ENCODE measurements around the gene SFMBT2. TPM values are rescaled to one million over a fixed set of nuclear protein-coding genes. Genes with fewer than 3 reads are reported as not detected.

The SFMBT2 gene
- total RNA-seq (2014; rRNA removed; shearing (Covaris generic)), result 0.03 TPM in 1 of 2 replicates, not detected in the other

DNA sequence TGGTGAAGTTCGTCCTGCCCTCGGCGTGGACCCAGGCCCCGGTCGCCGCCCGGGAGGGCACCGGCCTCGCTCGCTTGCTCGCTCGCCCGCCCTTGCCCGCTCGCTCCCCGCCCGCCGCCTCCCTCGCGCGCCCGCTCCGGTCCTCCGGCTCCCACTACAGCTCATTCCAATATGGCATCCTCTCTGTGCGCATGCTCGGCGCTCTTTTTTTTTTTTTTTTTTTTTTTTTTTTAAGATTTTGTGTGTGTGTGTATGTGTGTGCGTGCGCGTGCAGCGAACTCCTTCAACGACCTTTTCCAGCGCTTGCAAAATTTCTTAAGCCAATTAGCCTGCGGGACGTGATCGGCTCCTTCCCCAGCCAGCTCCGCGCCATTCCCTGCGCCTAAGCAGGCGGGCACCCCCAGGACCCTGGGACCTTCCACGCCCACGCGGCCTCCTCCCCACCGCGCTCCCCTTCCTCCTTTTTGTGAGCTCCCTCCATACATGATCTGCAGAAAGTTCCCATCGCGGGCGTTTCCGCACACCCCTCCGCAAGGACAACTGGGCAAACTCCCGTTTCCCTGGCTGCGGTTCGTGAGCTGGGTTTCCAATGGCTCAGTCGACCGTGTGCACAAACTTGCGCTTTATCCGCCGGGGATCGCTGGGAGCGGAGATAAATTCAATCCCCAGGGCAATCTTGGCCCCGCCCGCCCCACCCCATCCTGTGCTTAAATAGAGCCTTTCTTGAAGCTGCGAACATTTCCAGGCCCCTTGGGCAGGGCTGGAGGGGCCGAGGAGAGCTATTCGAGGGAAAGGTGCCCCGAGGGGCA lies at the start of gene SFMBT2:
SFMBT2 (minus strand) TSS at position 173 of the 809 bp plus-strand sequence. CDS start 29,136 bp downstream, outside the sequence.
- no peak for DNase-seq (ENCODE audit: low spot score)

DNA sequence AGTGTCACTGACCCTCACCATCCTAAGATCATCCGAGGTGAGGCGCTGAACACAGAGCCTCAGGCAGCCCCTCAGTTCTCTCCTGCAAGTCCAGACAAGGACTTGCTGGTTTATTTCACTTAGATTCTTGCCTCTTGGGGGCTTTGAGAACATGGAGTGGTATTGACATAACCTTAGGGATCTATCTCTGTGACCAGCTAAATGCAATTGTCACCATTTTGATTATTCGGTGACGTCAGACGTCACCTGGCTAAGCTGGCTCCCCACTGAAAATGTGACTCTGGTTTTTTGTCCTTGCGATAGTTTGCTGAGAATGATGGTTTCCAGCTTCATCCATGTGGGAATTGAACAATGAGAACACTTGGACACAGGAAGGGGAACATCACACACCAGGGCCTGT lies 49.2 kb upstream of the SFMBT2 start:
- DNase-seq (ENCODE audit: low spot score), result no peak

DNA sequence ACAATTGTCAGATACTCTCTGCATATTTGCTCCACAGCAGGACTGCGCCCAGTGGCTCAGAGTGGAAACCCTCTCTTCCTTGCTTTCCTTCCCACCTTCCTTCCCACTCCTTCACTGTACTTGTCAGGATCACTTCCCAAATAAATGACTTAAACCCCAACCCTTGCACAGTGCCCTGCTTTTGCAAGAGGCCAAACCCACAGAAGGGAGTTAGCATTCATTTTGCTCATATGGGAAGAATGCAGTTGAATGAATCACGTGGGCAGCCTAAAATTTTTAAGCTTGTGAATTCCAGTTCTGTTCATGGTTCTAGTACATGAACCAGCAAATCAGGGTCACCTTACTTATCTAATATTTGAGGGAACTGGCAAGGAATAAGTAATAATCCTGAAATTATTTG lies 47.7 kb upstream of the SFMBT2 start:
- no peak for DNase-seq (ENCODE audit: low spot score)

DNA sequence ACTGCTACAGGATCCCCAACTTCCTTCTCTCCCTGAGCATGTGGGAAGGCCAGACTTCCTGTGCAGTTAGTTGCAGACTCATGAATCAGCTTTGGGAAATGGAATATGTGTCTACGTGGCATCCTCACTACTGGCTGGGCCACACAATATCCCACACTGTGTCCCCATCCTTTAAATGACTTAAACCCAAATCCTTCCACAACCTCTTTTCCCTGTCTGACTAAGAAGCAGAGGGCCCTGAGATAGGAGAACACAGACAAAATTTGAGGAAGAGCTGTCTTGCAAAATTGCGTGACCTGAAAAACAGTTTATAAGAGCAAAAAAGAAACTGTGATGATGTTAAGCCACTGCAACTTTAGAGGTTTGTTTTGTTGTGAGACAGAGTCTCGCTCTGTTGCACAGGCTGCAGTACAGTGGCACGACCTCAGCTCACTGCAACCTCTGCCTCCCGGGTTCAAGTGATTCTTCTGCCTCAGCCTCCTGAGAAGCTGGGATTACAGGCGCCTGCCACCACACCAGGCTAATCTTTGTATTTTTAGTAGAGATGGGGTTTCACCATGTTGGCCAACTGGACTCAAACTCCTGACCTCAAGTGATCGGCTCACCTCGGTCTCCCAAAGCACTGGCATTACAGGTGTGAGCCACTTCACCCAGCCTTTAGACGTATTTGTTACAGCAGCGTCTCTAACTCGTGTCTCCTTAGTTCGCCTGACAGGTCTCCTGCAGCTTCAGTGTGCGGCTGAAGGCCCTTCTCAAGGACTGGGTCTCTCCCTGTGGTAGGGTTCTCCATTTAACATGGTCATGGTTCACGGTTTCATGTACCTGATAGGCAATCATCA lies 46.9 kb upstream of the SFMBT2 start:
- DNase-seq (ENCODE audit: low spot score), result no peak

DNA sequence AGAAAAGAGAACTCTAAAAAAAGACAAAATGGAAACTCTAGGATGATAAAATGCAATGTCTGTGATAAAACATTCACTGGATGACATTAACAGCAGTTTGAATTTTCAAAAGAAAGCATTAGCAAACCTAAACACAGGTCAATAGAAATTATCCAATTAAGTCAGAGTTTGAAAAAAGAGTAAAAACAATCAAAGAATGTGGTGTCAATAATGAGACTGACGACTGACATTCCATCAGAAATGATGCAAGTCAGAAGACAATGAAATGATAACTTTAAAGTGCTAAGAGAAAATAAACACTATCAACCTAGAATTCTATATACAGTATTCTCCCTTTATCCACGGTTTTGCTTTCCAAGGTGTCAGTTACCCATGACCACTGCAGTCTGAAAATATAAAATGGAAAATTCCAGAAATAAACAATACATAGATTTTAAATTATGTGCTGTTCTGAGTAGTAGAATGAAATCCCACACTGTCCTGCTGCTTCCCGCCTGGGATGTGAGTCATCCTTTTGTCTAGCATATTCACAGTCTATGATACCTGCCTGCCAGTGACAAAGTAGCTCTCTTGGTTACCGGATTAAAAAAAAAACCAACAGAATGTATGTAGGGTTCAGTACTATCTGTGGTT lies 38.3 kb upstream of the SFMBT2 start:
- no peak for DNase-seq (ENCODE audit: low spot score)

DNA sequence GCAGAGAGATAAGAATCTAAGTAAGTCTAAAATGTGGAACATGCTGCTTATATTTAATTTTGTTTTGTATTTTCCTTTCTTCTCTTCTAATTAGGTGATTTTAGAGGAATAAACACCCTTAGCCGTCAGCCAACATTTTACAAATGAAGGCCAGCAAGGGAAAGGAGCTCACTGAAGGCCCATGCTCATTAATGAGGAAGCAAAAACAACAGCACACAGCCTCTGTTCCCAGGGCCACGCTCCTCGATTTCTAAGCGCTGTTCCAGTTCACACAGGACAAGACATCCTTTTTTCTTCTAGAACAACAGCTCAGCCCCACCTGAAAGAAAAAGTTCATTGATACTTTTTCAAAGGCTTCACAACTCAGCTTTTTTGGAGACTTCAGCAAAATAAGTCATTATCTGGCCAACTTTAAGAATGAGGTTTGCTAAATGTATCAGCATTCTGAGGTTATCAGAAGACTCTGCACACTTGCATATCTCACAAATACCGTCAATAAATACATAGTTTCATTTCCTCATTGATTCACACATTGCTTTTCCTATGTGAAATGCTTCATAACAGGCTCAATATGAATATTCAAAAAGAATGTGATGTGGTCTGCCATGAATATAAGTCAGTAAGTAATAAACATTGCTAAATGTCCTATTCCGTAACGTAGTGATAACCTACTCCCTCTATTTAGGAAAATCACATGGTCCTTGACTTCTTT lies 34.8 kb upstream of the SFMBT2 start:
- no peak for DNase-seq (ENCODE audit: low spot score)

DNA sequence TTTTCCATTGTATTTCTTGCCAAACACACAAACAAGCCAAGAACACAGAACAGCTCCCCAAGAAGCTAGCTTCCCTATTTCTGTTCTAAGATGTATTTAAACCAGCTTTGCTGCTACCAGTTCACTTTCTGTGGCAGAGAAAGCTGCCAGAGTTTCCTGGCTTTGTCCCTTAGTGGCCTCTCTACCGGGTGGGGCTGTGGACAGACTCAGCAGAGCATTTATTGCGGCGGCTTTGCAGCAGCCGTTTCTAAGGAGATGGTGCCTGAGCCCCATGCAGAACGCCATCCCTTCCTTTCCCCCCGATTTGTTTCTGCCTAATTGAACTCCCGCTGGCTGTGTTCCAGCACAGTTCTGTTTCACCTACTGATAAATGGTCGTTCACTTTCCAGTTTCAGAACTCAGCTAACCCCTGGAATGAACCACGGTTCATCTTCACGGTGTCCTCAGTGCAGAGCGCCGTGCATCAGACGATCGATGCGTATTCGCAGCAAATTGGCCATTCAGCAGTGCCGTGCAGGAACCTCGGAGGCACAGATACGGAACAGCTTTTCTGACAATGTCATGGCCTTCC lies 33.8 kb upstream of the SFMBT2 start:
- no peak for DNase-seq (ENCODE audit: low spot score)

DNA sequence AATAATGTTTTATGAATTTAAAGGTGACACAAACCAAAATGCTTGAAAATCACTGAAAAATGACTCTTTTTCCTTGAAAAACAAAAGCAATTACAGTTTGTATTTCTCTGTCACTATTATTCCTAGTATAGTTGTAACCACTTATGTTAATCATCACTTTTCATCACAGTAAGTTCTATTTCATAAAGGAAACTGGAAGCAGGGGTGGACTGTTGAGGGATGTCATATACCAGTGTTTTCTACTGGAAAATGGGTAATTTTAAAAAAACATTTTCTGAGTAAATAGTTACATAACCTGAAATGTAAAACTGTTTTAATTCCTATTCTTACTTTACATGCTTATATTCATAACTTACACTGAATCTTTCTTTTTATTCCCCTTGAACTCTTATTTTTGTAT lies 32.2 kb upstream of the SFMBT2 start:
- no peak for DNase-seq (ENCODE audit: low spot score)

DNA sequence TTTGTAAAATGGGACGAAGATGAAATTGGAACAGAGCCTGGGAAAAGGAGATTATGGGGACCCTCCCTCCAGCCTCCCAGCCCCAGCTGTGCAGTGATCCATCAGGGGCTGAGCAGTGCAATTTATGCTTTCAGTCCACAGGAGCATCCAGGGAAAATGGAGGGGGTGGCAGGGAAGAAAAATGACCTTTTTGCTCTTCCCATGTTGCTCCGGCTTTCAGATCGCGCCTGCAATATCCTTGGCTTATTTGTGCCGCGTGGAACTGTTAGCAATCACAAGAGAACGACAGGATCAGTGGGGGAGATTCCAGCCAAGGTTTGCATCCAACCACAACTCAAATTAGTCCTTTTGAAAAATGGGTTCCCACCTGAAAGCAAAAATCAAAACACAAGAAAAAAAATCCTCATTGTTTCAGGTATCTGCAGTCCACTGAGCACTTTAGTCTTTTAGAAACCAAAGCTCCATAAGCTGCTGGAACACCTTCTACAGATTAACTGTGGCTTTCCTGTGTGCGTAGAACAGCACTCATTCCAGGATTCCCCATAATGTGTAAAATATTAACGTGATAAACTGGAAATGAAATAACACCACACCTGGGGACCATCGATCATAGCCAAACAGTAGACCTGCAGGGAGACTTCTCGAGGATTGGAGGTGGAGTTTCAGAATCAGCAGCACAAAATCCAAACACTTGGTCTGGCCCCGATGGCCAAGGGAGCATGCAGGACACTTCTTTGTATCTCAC lies 30.7 kb upstream of the SFMBT2 start:
- DNase-seq (ENCODE audit: low spot score), result no peak

DNA sequence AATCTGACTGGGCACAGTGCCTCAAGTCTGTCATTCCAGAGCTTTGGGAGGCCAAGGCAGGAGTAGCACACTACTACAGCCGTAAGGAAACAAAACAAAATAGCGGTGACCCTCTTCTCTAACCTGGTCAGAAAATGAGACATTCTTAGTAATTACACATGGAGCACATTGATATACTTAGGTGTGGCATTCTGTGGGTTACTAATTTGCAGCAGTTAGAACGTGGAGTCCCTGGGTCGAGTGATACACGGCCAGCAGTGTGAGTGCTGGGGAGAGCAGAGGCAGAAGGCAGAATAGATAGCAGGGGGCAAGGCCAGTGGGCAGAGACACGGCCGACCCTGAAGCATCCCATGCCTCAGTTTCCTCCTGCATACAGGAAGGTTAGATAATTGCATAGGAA lies 28.9 kb upstream of the SFMBT2 start:
- DNase-seq (ENCODE audit: low spot score), result no peak

DNA sequence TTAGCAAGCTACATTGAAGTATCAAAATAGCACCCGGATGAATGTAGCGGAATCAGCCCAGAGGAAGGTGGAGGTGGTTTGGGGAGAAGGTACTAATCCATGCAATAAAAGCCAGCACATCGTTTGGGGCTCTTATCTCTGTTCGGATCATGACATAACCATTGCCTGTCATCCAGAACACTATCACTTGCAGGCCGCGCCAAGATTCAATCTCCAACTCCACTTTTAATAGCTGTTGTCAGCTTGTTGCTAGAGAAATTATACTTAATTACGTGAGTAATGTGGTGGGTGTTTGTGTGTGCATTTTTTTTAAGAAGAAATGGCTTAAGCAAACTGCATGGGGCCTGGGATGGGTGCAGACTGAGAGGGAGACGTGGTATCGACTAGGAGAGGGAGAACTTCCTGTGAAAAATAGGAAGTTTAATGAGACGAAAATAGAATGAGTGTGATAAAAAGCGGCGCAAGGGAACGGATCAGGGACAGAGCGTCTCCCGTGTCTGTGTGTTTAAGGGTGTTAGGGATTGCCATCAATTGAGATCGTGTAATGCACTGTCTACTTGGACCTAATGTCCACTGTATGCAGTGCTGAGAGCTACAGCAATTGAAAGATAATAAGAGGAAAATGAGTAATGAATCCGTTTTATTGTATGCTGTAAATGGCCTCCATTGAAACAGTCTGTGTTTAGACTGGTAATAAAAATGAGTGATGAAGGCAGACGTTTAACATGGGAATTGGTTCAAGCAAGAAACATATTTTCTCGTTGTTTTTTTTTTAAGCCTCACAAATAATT lies 27.6 kb upstream of the SFMBT2 start:
- no peak for DNase-seq (ENCODE audit: low spot score)

DNA sequence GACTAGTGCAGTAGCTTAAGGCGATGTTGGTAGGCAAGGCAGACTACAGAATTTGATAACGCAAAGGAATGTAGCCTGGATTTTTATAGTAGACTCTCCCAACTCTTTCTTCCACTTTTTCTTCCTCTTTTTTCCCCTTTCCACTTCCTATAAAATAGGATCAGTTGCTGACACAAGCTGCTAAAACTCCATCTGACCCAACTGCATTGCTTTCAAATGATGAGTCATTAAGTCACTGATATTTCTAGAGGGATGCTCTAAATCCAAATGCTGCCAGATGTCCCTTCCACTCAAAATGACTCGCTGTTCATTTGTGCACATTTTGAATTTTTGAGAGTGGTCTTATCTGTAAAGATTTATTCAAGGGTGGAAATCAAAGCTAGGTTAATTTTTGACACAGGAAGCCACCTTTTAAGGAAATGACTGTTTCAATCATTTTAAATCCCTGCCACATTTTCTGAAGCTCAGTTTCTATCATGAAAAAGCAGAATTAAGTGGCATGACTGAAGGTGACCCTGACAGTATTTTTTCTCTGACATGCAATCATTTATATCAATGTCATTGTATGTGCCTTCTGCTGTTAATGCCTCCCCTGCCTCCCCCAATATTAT lies 25.8 kb upstream of the SFMBT2 start:
- DNase-seq (ENCODE audit: low spot score), result no peak

DNA sequence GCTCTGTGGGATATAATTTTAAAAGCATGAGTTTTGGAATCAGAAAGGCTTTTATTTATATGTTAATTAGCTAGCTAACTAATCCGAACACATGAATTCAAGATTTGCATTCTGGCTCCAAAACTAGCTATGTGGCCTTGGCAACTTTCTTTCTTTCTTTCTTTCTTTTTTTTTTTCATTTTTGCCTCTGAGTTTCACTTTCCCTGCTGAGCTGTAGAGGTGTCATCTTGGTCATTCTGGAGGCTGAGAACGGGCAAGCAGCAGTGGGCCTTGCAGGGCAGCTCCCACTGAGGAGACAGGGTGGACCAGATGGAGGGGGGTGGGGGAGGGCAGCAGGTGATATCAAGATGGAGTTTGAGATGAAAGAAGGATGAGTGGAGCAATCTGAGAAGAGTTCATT lies 24.8 kb upstream of the SFMBT2 start:
- no peak for DNase-seq (ENCODE audit: low spot score)

DNA sequence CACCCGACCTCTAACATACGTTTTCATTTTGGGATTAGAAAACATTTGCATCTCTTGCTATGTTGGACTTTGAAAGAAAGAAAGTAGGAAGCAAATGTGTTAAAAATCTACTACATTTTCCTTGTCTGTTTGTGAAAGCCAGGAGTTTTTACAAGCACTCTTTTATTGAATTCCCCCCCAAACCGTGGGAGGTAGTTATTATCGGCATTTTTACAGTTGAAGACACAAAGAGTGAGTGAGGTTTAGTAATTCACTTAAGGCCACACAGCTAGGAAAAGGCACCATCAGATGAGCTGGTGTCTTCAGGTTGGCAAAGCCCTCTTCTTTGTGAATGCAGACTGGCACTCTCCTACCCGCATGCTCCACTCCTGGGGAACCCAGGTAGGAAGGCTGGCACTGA lies 23.5 kb upstream of the SFMBT2 start:
- no peak for DNase-seq (ENCODE audit: low spot score)

DNA sequence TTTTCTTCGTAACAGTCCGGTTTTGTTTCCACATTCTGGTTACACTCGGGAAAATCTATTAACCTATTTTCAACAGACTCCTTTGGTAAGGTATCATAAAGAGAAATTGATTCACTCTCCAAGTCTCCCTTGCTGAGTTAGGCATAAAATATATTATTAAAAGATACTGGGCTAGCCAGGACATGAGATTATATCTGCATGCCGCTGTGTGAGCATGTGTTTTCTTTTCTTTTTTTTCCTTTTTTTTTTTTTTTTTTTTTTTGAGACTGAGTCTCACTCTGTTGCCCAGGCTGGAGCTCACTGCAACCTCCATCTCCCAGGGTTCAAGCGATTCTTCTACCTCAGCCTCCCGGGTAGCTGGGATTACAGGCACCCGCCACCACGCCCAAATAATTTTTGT lies 23.0 kb upstream of the SFMBT2 start:
- DNase-seq (ENCODE audit: low spot score), result no peak

DNA sequence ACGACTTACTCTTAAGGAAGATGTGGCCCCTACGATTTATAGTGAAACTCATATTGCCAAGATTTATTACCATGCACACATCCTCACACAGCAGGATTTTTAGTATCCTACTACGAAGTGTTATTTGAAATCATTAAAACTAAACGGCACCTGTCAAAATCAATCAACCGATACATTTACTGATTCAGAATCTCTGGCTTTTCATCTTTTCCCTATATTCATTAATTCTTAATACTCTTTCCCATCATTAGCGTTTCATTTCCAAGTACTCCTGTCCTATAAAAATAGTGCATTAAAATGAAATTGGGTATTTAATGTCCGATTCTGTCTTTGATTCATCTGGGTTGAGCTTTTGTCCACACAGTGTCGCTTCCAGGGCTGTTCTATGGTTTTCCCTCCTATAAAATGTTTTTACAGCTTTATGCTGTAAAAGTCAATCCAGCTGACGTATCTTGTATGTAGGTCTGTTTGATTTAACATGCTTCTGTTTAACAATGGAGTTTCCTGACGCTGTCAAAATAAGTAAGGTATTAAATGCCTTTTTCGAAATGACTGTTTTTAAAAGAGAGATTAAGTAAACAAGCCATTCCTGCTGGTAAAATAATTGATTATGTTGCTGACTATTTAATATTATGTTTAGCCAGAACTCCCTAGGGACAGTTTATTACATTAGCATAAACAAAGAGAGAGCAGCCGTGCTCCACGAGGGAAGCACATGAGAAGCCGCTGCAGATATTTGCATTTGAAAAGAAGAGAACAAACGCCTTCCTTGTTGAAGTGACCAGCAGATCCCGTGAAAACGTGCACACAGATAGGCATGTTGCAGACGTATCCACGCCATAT lies 22.3 kb upstream of the SFMBT2 start:
- no peak for DNase-seq (ENCODE audit: low spot score)

DNA sequence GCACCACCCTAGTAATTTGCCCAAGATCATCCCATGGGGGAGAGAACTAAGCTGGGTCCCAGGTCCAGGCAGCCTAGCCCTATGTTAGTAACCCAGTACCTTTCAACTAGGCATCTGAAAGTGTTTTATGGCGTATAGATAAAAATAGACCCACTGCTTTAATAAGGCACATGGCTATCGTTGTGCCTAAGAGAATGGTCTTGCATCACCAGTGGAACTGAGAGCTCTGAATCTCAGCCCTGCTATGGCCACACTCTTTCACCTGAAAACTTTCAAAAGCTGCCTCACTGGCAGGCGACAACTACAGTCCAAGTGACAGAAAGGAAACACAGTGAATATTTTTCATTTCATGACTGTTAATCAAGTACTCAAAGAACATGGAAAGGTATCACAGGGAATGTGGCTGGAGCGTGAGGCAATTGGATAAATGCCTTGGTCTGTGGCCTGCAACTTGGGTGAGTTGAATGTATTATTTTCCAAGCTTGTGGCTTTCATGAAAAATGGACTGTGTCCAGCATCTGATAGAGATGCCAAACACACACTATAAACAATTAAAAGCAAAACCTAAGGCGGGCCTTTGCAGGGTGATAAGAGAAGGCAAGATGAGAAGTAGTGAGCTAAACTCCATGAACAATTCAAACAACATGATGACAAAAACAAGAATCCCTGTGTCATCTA lies 18.0 kb upstream of the SFMBT2 start:
- DNase-seq (ENCODE audit: low spot score), result no peak

DNA sequence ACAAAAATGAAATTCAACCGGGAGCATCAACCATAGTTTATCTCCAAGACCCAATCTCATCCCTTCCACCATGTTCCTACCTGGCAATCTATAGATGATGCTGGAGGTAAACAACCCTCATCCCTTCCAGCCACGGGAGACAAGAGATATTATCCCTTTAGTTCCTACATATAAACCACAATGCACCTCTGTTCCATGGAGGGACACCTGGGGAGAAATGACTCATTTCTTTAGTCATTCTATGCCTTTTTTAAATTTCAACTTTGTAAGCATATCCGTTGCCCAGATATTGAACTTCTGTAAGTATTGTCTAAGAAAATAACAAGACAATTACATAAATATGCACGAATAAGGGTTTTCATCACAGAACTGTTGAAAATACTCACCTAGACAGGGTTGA lies 15.5 kb upstream of the SFMBT2 start:
- DNase-seq (ENCODE audit: low spot score), result no peak
